HTERT RPE-1 (cell line): ENCODE data around the gene CHID1.

ENCODE experiments used
- in situ Hi-C: fragments of 300-500 bp; cut with MboI; formaldehyde crosslinking; loops from 4 replicates; pipeline ENCODE4 v1.14.3; 2020; ENCODE audit warnings: low sequenced_read_pairs

The CHID1 gene

DNA sequence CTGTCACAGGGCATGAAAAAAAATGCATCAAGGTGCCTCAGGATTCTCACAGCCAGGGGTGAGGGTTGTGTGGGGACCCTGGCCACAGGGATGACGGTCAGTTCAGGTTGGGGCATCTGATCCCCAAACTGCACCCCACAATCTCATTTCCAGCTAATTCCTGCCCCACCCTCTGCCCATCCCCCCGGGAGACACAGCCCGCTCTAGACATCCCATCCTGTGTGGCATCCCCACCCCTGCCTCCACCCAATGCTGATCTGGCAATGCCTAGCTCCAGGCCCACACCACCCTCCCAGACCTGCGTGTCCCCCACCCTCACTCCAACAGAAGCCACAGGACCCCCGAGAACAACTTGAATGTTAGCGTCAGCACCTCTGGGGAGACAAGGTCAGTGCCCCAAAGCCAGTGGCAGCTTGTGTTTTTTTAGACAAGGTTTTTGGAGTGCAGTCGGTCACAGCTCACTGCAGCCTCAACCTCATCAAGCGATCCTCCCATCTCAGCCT lies 42.7 kb downstream of the CHID1 start:
- in situ Hi-C loops = no loop called here

DNA sequence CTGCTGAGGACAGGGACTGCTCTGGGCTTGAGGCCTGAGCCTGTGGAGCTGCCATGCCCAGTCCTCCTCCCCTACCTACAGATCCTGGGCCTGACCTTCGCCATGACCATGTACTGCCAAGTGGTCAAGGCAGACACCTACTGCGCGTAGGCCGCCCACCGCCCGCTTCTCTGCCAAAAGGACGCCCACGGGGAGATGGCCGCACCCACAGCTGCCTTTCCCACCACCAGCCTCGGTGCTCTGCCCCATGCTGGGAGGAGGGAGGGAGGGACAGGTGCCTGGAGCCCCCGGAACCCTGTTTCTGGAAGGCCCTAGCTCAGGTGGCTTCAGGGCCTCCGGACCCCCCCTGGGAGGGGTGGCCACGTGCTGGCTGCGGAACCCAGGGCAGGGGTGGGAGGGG lies 44.1 kb downstream of the CHID1 start:
- in situ Hi-C loops = no loop called here

GRCh38 chr11:865462-866430 lies 44.9 kb downstream of the CHID1 start:
- in situ Hi-C loops = no loop called here

DNA sequence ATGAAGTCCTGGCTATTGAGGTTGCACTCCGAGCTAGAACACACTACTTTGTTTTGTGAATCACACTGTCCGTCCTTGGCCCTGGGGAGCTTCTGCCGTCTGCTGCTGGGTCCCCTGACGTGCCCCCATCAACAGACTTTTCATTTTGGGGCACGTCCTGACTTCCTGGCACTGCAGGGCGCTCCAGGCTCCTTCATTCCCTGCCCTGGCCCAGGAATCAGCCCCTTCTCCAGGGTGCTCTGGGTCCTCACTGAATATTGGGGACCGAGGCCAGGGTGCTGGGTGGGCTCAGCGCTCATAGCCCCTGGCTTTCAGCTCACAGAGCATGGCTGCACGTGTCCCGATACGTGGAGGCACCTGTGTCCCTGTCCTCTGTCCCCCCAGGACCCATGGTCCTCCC lies 45.7 kb downstream of the CHID1 start:
- in situ Hi-C loops = no loop called here

DNA sequence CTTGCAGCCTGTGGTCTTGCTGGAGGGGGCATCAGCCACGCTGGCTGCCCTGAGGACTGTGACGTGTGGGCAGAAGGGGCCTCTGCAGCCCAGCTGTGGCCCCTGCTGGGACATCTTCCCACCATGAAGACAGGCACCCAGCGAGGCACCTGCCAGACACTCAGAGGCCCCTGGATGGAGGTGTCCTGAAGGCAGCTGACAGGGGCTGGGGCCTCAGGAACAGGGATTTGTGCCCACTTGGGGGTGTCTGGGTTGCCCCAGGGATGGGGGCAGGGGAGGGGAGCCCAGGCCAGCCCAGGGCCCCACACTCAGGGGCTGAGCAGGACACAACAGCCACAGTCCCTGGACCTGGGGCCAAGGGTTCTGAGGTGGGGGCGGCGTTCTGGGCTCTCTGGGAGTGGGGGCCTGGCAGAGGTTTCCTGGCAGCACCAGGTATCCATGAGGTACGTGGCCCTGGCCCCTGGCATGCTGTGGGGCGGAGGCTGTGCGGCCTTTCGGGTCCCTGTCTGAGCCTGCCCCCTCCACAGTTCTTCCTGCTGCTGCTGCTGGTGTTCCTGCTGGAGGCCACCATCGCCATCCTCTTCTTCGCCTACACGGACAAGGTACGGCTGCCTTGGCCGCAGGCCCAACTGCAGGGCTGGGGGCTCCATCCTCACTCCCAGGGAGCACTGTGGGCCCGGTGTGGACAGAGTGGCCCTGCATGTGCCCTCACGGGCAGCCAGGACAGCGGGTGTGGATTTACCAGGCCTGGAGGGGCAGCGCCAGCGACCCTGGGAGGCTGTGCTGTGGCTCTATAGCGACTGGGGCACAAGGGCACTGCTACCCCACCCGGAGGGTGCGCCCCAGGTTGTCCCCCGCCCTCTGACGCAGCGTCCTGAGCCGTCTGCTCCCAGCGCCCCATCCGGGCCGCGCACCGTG lies 46.4 kb downstream of the CHID1 start:
- in situ Hi-C loops = no loop called here

DNA sequence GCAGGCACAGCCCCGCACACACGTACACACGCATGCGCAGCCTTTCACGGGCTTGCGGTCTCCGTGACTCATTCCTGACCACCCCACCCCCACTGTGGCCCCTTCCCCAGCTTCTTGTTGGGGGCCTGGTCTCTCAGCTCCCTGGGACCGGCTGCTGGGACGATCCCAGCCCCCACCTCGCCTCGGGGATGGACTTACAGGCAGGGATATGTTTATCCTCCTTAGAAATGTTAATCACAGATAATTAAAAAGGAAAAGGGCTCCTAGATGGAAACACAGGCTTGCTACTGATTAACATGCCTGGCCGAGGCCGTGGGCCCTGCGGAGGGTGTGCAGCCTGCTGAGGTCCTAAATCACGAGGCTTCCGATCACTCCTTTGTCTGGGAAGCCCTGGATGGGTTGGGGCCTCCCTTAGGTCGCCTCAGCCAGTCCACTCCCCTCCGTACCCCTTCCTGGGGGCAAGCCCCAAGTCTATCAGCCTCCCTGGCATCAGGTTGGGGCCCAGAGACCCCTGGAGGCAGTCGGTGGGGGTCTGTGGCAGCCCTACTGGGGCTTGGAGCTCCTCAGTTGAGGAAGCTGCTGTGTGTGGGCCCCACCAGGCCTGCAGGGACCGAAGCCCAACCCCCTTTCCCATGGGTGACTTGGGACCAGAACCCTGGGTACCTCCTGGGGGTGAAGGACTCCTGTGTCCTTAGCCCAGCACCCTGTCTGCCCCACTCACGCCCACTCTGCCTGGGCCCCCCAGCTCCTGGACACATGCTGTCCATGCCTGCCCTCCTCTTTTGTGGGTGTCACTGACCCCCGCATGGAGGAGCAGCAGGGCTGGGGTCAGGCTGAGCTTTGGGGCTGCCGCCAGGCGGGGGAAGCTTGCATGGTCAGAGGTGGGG lies 47.3 kb downstream of the CHID1 start:
- in situ Hi-C loops = no loop called here

DNA sequence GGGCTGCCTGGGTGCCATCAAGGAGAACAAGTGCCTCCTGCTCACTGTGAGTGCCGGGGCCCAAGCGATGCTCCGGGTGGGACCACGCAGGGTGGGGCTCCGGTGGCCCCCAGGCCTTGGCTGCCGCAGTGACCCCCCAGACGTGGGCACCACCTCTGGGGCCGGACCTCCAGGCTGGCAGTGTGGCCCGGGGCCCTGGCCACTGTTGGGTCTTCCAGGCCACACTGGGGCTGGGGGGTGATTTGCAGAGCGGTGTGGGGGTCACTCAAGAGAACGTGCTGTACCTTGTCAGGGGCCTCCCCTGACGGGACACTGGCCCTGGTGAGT lies 48.0 kb downstream of the CHID1 start:
- in situ Hi-C loops = no loop called here

DNA sequence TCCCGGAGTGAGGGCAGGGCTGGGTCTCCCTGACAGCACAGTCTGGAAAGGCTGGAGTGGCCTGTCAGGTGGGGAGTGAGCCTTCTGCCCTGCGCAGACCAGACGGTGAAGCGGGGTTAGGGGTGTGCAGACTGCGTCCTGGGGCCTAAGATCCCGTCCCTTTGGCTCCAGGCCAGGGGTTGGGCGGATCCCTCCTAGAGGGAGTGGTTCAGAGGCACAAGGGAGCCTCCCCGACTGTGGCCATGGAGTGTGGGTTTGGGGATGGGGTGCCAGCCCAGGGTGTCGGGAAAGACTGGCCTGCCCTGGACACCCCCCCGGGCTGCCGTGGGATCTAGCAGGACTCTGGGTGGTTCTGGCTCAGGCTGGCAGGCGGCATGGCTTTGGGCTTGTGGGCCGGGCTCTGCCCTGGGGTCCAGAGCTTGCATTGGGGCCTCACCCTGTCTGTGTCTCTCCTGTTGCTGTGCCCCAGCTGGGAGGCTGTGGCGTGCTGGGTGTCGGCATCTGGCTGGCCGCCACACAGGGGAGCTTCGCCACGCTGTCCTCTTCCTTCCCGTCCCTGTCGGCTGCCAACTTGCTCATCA lies 48.4 kb downstream of the CHID1 start:
- in situ Hi-C loops = no loop called here

DNA sequence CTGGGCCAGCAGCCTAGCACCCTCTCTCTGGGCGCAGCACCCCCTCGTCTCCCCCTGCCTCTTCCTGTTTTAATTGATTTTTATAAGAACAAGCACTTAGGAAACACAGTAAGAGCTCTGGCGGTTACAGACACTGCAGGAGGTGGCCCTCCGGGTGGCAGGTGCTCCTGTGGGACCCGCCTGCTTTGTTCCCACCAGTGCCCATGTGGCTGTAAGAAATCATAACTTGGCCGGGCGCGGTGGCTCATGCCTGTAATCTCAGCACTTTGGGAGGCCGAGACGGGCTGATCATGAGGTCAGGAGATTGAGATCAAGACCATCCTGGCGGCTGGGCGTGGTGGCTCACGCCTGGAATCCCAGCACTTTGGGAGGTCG lies 49.5 kb downstream of the CHID1 start:
- in situ Hi-C loops = no loop called here

- in situ Hi-C loops = no loop called here
These were observed 50.1 kb downstream of the CHID1 start for GRCh38 chr11:860234-861104.

DNA sequence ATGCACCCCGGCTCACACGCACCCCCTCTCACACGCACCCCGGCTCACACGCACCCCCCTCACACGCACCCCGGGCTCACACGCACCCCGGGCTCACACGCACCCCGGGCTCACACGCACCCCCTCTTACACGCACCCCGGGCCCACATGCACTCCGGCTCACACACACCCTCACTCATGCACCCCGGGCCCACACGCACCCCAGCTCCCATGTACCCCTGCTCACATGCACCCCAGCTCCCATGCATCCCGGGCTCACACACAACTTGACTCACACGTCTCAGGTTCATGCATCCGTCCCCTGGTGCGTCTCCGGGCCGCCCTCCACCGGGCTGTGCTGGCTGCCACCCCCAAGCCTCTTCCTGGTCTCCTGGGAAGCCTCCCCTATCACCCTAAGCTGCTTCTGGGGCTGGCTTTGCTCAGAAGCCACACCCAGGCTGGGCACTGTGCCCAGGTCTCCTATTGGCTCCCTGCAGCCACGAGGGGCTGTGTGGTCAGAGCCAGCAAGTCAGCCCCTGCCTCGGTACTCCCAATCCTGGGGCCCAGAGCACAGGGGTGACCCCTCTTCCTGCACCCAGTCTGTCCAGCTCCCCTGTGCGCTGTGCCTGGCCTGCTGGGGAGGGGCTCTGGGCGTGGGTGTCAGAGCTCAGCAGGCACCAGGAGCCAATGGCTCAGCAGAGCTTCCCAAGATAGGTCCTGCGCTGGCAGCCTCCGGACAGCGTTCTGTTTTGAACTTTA lies 51.0 kb downstream of the CHID1 start:
- in situ Hi-C loops = no loop called here

DNA sequence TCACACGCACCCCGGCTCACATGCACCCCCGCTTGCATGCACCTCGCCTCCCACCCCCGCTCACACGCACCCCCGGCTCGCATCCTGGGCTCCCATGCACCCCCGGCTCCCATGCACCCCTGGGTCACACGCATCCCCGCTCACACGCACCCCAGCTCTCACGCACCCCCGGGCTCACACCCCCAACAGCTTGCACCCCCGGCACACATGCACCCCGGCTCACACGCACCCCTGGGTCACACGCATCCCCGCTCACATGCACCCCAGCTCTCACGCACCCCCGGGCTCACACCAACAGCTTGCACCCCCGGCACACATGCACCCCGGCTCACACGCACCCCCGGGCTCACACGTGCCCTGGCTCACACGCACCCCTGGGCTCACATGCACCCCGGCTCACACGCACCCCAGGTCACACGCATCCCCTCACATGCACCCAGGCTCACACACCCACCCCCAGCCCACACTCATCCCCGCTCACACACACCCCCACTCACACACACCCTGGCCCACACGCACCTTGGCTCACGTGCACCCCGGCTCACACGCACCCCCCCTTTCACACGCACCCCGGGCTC lies 51.8 kb downstream of the CHID1 start:
- in situ Hi-C loops = no loop called here

DNA sequence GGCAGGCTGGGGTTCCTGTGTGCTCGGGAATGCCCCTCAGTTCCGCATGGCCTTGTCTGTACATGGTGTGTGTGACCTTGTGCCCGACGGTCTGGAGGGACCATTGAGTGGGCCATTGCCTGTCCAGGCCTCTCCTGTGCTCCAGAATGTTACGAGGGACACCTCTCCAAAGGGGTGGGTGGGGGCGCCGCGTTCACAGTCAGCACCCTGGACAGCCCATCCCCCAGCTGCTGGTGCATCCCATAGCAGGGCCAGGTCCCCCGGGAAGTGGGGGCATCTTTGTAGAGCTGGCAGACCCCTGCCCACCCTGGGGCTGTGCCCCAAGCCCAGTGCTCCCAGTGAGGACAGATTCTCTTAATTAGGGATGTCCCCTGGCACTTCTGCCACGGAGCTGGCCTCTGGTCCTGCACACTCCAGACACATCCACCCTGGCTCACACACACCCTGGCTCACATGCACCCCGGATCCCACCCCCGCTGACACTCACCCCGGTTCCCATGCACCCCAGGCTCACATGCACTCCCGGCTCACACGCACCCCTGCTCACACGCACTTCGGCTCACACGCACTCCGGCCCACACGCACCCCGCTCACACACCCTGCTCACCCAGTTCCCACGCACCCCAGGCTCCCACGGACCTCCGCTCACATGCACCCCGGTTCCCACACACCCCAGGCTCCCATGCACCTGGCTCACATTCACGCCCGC lies 52.4 kb downstream of the CHID1 start:
- in situ Hi-C loops = no loop called here

DNA sequence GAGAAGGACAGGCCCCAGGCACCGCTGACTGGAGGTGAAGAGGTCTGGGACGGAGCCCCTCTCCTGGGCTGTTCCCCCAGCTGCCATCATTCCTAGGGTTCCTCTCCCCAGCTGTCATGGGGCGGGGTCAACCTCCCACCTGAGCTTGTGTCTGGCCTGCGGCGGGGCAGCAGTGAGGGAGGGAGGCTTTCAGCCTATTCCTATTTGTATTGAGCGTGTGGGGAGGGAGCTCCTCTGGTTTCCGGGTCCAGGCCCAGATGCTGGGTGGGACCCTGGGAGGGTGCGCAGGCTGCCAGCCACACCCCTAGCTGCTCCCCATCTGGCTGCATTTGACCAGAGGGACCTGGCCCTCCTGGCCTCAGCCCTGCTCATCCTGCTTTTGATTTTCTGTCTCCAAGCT lies 54.2 kb downstream of the CHID1 start:
- in situ Hi-C loops = no loop called here

GRCh38 chr11:855796-856195 lies 54.8 kb downstream of the CHID1 start:
- in situ Hi-C loops = no loop called here

GRCh38 chr11:855330-855674 lies 55.3 kb downstream of the CHID1 start:
- in situ Hi-C loops = no loop called here

- in situ Hi-C loops = no loop called here
These were observed 55.8 kb downstream of the CHID1 start for GRCh38 chr11:854601-855329.
